Chondrocyte (in vitro differentiated cells): ENCODE measurements around the gene MAD1L1. TPM values are rescaled to one million over a fixed set of nuclear protein-coding genes. Genes with fewer than 3 reads are reported as not detected.
A peak's percentile ranks its signal among the peaks of the same experiment; 100 is the strongest.

ENCODE experiments used
- DNase-seq: peaks from one replicate; pipeline ENCODE4 v3.0.0; 2021; ENCODE audit warnings: mixed read lengths, low spot score
- H3K27ac Mint-ChIP-seq: one replicate; pipeline ENCODE4 v1.8.0; 2021; ENCODE audit warnings: mild to moderate bottlenecking, moderate library complexity, mixed read lengths; ENCODE audit not compliant: unreplicated experiment
- H3K27me3 Mint-ChIP-seq: 2 replicates; pipeline ENCODE4 v1.8.0; 2021; ENCODE audit warnings: low read depth, mixed read lengths
- H3K36me3 Mint-ChIP-seq: 2 replicates; pipeline ENCODE4 v1.8.0; 2021; ENCODE audit warnings: low read depth, mixed read lengths
- H3K4me1 Mint-ChIP-seq: 2 replicates; pipeline ENCODE4 v1.8.0; 2021; ENCODE audit warnings: low read depth, mild to moderate bottlenecking, mixed read lengths
- H3K4me3 Mint-ChIP-seq: one replicate; pipeline ENCODE4 v1.8.0; 2021; ENCODE audit warnings: mild to moderate bottlenecking, moderate library complexity, mixed read lengths; ENCODE audit not compliant: unreplicated experiment
- H3K9me3 Mint-ChIP-seq: 2 replicates; pipeline ENCODE4 v1.8.0; 2021; ENCODE audit warnings: low read depth, mixed read lengths
- CTCF ChIP-seq: fragments of 200-600 bp; sonication (generic); IDR thresholded peaks from 2 replicates; pipeline ENCODE4 v1.5.0; 2021; ENCODE audit warnings: antibody characterized with exemption, mild to moderate bottlenecking, moderate library complexity
- total RNA-seq: library from RNA; stranded (reverse); gene quantifications from 3 replicates; pipeline ENCODE4 v1.2.1, GENCODE V29; 2021

The MAD1L1 gene
- total RNA-seq, 1 donor from 2014 or later, result 22.7 TPM

- TF ChIP-seq CTCF, result no peak
- Mint-ChIP-seq H3K36me3 (peaks cover 6% of the 10 kb centered on the region), H3K27ac (no peak overlapping the region), H3K4me3 (no peak overlapping the region), H3K4me1 (peaks cover 15% of the 10 kb centered on the region), H3K9me3 (no peaks in the 10 kb centered on the region), H3K27me3 (no peaks in the 10 kb centered on the region)
- peak; percentile 77 for DNase-seq
Observed at GRCh38 chr7:1919539-1920265, 313.0 kb downstream of the MAD1L1 start.

GRCh38 chr7:1918881-1919525, 313.7 kb downstream of the MAD1L1 start:
- TF ChIP-seq CTCF, result no peak
- H3K9me3 Mint-ChIP-seq, result no peaks in the 10 kb centered on the region

GRCh38 chr7:1918063-1918645, 314.6 kb downstream of the MAD1L1 start:
- Mint-ChIP-seq H3K27me3 (no peaks in the 10 kb centered on the region), H3K9me3 (no peaks in the 10 kb centered on the region), H3K4me1 (peaks cover 4% of the 10 kb centered on the region), H3K36me3 (peaks cover 6% of the 10 kb centered on the region), H3K4me3 (no peak overlapping the region), H3K27ac (no peak overlapping the region)
- TF ChIP-seq CTCF, result no peak
- DNase-seq, result no peak

More at GRCh38 chr7:1918881-1919525, 313.7 kb downstream of the MAD1L1 start:
- Mint-ChIP-seq H3K36me3 (peaks cover 6% of the 10 kb centered on the region), H3K4me3 (no peak overlapping the region), H3K27me3 (no peaks in the 10 kb centered on the region), H3K4me1 (peaks cover 8% of the 10 kb centered on the region), H3K27ac (no peak overlapping the region)
- peak; percentile 89 for DNase-seq

- DNase-seq, result peak; percentile 87
- Mint-ChIP-seq H3K36me3 (peaks cover 3% of the 10 kb centered on the region), H3K4me1 (peaks cover 4% of the 10 kb centered on the region), H3K4me3 (no peak overlapping the region), H3K27me3 (no peaks in the 10 kb centered on the region), H3K27ac (no peak overlapping the region), H3K9me3 (no peaks in the 10 kb centered on the region)
- no peak for TF ChIP-seq CTCF
Observed at GRCh38 chr7:1917221-1918062, 315.3 kb downstream of the MAD1L1 start.

GRCh38 chr7:1916601-1916970, 316.2 kb downstream of the MAD1L1 start:
- Mint-ChIP-seq H3K4me1 (peaks cover 4% of the 10 kb centered on the region), H3K4me3 (no peak overlapping the region), H3K27ac (no peak overlapping the region), H3K36me3 (no peaks in the 10 kb centered on the region), H3K27me3 (no peaks in the 10 kb centered on the region), H3K9me3 (no peaks in the 10 kb centered on the region)
- TF ChIP-seq CTCF, result no peak
- DNase-seq, result peak; percentile 83
